ENCODE measurements around the gene LATS2.

Gene LATS2

DNA sequence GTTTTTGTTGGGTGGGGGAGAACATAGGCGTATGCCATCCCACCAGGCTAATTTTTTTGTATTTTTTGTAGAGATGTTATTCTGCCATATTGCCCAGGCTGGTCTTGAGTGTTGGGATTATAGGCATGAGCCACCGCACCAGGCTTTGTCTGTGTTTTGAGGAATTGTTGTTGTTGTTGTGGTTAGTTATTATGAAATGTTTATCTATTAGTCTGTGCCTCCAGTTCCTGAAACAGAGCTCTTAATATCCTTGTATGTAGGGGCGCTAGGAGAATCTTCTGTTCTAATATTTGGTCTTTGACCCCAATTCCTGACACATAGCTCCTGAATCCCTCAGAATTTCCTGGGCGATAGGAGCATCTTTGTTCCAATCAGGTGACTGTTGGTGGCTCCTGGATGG, 5.6 kb upstream of the LATS2 start:
- no peak overlapping the region for H3K4me3 ChIP-seq (ENCODE audit: low read depth, low read length)
- TF ChIP-seq, protein P1, sequence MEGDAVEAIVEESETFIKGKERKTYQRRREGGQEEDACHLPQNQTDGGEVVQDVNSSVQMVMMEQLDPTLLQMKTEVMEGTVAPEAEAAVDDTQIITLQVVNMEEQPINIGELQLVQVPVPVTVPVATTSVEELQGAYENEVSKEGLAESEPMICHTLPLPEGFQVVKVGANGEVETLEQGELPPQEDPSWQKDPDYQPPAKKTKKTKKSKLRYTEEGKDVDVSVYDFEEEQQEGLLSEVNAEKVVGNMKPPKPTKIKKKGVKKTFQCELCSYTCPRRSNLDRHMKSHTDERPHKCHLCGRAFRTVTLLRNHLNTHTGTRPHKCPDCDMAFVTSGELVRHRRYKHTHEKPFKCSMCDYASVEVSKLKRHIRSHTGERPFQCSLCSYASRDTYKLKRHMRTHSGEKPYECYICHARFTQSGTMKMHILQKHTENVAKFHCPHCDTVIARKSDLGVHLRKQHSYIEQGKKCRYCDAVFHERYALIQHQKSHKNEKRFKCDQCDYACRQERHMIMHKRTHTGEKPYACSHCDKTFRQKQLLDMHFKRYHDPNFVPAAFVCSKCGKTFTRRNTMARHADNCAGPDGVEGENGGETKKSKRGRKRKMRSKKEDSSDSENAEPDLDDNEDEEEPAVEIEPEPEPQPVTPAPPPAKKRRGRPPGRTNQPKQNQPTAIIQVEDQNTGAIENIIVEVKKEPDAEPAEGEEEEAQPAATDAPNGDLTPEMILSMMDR (IDR thresholded peaks at IDR 0.05; ENCODE audit: control insufficient read depth, extremely low read depth, insufficient read depth), result no peak
- DNase-seq (ENCODE audit: low read depth), result no peak

DNA sequence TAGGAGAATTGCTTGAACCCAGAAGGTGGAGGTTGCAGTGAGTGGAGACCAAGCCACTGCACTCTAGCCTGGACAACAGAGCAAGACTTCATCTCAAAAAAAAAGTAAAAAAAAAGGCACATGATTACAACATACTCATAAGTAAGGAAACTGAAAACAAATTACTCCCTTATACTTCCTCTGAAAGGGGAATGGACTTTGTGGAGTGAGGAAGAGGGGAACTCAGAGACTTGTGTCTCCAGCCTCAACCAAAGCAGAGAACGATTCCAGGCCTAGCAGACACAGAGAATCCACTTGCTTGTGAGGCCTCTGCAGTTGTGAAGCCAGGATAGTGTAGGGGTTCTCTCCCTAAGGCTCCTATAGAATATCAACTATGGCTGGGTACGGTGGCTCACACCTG, 4.3 kb upstream of the LATS2 start:
- TF ChIP-seq, protein P1 (IDR thresholded peaks at IDR 0.05; ENCODE audit: control insufficient read depth, extremely low read depth, insufficient read depth), result no peak
- no peak for DNase-seq (ENCODE audit: low read depth)
- no peak overlapping the region for H3K4me3 ChIP-seq (ENCODE audit: low read depth, low read length)

DNA sequence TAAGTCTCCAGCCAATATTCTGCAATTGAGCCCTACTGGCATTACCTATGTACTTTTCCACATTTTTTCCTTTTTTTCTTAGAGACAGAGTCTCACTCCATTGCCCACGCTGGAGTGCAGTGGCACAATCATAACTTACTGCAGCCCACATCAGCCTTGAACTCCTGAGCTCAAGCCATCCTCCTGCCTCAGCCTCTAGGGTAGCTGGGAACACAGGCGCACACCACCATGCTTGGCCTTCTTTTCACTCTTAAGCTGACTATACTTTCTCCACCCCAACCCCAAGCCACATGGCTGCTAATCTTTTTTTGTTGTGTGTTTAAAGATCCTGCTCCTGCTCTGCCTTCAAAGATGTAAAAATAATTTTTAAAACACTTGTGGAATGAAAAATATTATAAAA, 1.6 kb upstream of the LATS2 start:
- no peak for DNase-seq (ENCODE audit: low read depth)
- TF ChIP-seq, protein P1 (IDR thresholded peaks at IDR 0.05; ENCODE audit: control insufficient read depth, extremely low read depth, insufficient read depth), result no peak
- no peak overlapping the region for H3K4me3 ChIP-seq (ENCODE audit: low read depth, low read length)

DNA sequence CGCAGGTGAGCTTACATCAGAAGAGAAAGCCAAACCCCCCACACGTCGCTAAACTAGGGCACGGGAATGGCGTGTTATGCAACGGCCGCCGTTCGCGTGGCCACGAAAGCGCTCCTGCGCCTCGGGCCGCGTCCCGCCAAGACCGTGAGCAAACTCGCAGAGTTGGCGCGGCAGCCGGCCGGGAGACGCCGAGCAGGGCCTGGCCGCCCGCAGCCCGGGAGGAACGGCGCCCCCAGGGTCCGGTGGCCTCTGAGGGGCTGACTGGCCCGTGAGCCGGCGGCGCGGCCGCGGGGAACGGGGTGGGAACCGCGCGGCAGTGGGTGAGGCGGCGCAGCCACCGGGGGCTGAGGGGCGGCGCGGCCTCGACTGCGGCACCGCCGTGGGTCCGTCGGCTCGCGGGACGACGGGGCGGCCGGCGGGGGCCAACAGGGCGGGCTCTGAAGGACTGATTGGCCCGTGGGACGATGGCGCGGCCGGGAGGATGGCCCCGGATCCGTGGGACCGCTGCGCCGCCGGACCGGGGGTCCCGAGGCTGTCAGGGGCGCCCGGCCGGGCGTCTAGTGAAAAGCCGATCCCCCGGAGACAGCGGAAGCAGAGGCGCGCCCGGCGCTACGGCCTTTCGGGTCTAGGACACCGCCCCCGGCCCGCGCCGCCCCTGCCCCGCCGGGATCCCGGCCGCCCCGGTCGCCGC, 903 bp downstream of the LATS2 start:
- DNase-seq (ENCODE audit: low read depth), result no peak
- TF ChIP-seq, protein P1 (IDR thresholded peaks at IDR 0.05; ENCODE audit: control insufficient read depth, extremely low read depth, insufficient read depth), result no peak
- peak overlapping the region; percentile 70 for H3K4me3 ChIP-seq (ENCODE audit: low read depth, low read length)

DNA sequence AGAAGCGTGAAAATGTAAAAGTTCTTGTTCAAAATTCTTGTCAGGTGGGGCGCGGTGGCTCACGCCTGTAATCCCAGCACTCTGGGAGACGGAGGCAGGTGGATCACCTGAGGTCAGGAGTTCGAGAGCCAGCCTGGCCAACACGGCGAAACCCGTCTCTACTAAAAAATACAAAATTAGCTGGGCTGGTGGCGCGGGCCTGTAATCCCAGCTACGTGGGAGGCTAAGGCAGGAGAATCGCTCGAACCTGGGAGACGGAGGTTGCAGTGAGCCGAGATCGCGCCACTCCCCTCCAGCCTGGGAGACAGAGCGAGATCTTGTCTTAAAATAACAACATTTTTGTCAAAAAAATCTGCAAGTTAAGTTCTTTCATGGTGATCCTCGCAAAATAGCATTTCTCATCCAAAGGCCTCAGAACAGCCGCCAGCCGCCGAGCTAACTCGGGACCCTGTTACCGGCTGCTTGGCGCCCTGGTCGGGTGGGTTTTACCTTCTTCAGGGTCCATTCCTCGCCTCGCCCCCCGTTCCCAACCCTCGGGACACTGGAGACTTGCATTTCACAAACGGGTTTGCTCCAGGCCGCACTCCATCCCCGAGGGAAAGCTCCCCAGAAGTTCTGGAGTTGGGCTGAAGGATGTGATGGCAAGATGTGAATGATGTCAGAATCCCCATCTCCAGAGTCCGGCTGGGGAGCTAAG, 1.6 kb downstream of the LATS2 start:
- no peak for DNase-seq (ENCODE audit: low read depth)
- TF ChIP-seq, protein P1 (IDR thresholded peaks at IDR 0.05; ENCODE audit: control insufficient read depth, extremely low read depth, insufficient read depth), result no peak
- peak overlapping the region; percentile 70 for H3K4me3 ChIP-seq (ENCODE audit: low read depth, low read length)

DNA sequence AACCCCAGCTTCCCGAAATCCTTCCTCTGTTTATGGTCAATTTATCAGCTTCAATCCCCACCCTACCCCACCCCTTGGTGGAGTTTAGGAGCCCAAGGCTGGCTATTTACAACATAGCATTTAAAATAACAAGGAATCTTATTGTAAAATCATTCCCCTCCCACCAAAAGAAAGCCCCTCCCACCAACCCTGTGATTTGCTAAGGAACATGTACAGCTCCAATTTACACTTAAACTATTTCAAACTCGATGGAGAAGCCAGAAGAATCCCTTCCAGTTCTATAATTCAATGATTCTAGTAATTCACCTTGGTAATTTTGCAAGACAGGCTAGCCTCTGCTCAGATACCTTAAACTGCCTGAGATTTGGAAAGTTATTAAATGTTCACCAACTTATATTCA, 3.0 kb downstream of the LATS2 start:
- no peak for DNase-seq (ENCODE audit: low read depth)
- H3K4me3 ChIP-seq (ENCODE audit: low read depth, low read length), result no peak overlapping the region
- TF ChIP-seq, protein P1 (IDR thresholded peaks at IDR 0.05; ENCODE audit: control insufficient read depth, extremely low read depth, insufficient read depth), result no peak

Data from LNCaP clone FGC (cell line).